HG02678 (cell line): ENCODE results near the gene MACROD1.

ENCODE experiments used
- ATAC-seq: cut with Tn5 transposase; IDR thresholded peaks from one replicate; pipeline ENCODE4 v1.9.1; 2021; ENCODE audit warnings: mild to moderate bottlenecking, moderate library complexity; ENCODE audit not compliant: unreplicated experiment

Gene MACROD1

GRCh38 chr11:64093233-64094039 lies 72.5 kb downstream of the MACROD1 start:
- ATAC-seq, result no peak

- ATAC-seq, result no peak
Observed at GRCh38 chr11:64092761-64093136, 73.2 kb downstream of the MACROD1 start.

- ATAC-seq, result no peak
Observed at GRCh38 chr11:64092111-64092760, 73.7 kb downstream of the MACROD1 start.

- ATAC-seq, result no peak
Observed at GRCh38 chr11:64090806-64091516, 75.0 kb downstream of the MACROD1 start.

GRCh38 chr11:64089915-64090805 lies 75.8 kb downstream of the MACROD1 start:
- no peak for ATAC-seq

- no peak for ATAC-seq
Observed at GRCh38 chr11:64089493-64089892, 76.4 kb downstream of the MACROD1 start.

- no peak for ATAC-seq
Observed at GRCh38 chr11:64089027-64089360, 76.9 kb downstream of the MACROD1 start.

- ATAC-seq, result no peak
Observed at GRCh38 chr11:64088162-64089026, 77.5 kb downstream of the MACROD1 start.

GRCh38 chr11:64086258-64087123 lies 79.4 kb downstream of the MACROD1 start:
- no peak for ATAC-seq

GRCh38 chr11:64085906-64086257 lies 80.0 kb downstream of the MACROD1 start:
- ATAC-seq, result no peak

- ATAC-seq, result no peak
Observed at GRCh38 chr11:64084951-64085710, 80.8 kb downstream of the MACROD1 start.

- no peak for ATAC-seq
Observed at GRCh38 chr11:64084146-64084950, 81.6 kb downstream of the MACROD1 start.

- no peak for ATAC-seq
Observed at GRCh38 chr11:64083398-64084080, 82.4 kb downstream of the MACROD1 start.

GRCh38 chr11:64081745-64082442 lies 84.0 kb downstream of the MACROD1 start:
- no peak for ATAC-seq

- ATAC-seq, result no peak
Observed at GRCh38 chr11:64080390-64080789, 85.5 kb downstream of the MACROD1 start.

- ATAC-seq, result no peak
Observed at GRCh38 chr11:64078905-64079304, 87.0 kb downstream of the MACROD1 start.
